ENCODE measurements around the gene CCNY.

- TF ChIP-seq, protein P1, sequence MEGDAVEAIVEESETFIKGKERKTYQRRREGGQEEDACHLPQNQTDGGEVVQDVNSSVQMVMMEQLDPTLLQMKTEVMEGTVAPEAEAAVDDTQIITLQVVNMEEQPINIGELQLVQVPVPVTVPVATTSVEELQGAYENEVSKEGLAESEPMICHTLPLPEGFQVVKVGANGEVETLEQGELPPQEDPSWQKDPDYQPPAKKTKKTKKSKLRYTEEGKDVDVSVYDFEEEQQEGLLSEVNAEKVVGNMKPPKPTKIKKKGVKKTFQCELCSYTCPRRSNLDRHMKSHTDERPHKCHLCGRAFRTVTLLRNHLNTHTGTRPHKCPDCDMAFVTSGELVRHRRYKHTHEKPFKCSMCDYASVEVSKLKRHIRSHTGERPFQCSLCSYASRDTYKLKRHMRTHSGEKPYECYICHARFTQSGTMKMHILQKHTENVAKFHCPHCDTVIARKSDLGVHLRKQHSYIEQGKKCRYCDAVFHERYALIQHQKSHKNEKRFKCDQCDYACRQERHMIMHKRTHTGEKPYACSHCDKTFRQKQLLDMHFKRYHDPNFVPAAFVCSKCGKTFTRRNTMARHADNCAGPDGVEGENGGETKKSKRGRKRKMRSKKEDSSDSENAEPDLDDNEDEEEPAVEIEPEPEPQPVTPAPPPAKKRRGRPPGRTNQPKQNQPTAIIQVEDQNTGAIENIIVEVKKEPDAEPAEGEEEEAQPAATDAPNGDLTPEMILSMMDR (IDR thresholded peaks at IDR 0.05): no peak
- no peak for TF ChIP-seq POLR2A (IDR thresholded peaks at IDR 0.05)
These were observed 17.8 kb upstream of the CCNY start for GRCh38 chr10:35318551-35318950.
